DMS114 treated with DMSO at 0.1 percent for 48 hours (cell line): ENCODE measurements around the gene INO80D.
"Not testable (repeated sequence)": the region's sequence is repeated elsewhere in the genome, so short reads cannot be mapped to it uniquely, and the experiment has no call there.

Experiments used
- DNase-seq: peaks from one replicate; lab custom pipeline; 2025; ENCODE audit not compliant: unreplicated experiment; lab: John Stamatoyannopoulos, UW

Gene INO80D

GRCh38 chr2:206083602-206084438 is 2.2 kb downstream of the INO80D start:
- no peak for DNase-seq

- no peak for DNase-seq
Measured at GRCh38 chr2:206082298-206082843, 3.6 kb downstream of the INO80D start.

- DNase-seq, result no peak
Measured at GRCh38 chr2:206080927-206081326, 5.0 kb downstream of the INO80D start.

- DNase-seq, result no peak
Measured at GRCh38 chr2:206079699-206080465, 6.1 kb downstream of the INO80D start.

- not testable (repeated sequence) for DNase-seq
Measured at GRCh38 chr2:206077879-206078278, 8.1 kb downstream of the INO80D start.

GRCh38 chr2:206075113-206075512 is 10.9 kb downstream of the INO80D start:
- no peak for DNase-seq

GRCh38 chr2:206071807-206072206 is 14.2 kb downstream of the INO80D start:
- DNase-seq, result no peak

- no peak for DNase-seq
Measured at GRCh38 chr2:206069417-206069816, 16.6 kb downstream of the INO80D start.

- DNase-seq, result no peak
Measured at GRCh38 chr2:206068207-206068606, 17.8 kb downstream of the INO80D start.

- DNase-seq, result no peak
Measured at GRCh38 chr2:206064077-206064476, 21.9 kb downstream of the INO80D start.

GRCh38 chr2:206063635-206064034 is 22.3 kb downstream of the INO80D start:
- no peak for DNase-seq

- DNase-seq, result no peak
Measured at GRCh38 chr2:206062724-206063123, 23.2 kb downstream of the INO80D start.

- DNase-seq, result no peak
Measured at GRCh38 chr2:206056286-206056685, 29.7 kb downstream of the INO80D start.

- DNase-seq, result no peak
Measured at GRCh38 chr2:206054952-206055351, 31.0 kb downstream of the INO80D start.

GRCh38 chr2:206051912-206052311 is 34.1 kb downstream of the INO80D start:
- DNase-seq, result no peak

GRCh38 chr2:206049392-206049791 is 36.6 kb downstream of the INO80D start:
- DNase-seq, result no peak

GRCh38 chr2:206045251-206045650 is 40.7 kb downstream of the INO80D start:
- no peak for DNase-seq

- no peak for DNase-seq
Measured at GRCh38 chr2:206040525-206040924, 45.4 kb downstream of the INO80D start.

GRCh38 chr2:206035393-206035792 is 50.6 kb downstream of the INO80D start:
- DNase-seq, result not testable (repeated sequence)

GRCh38 chr2:206033452-206033851 is 52.5 kb downstream of the INO80D start:
- DNase-seq, result not testable (repeated sequence)

GRCh38 chr2:206031950-206032567 is 53.9 kb downstream of the INO80D start:
- no peak for DNase-seq
